ENCODE results near the gene ZNF680. TPM values are rescaled to one million over a fixed set of nuclear protein-coding genes. Genes with fewer than 3 reads are reported as not detected.

Gene ZNF680
- total and polyA plus RNA-seq, 2 of the 4 experiments (the other 2 are of a cell fraction) = 1.5 to 3.9 TPM

- ATAC-seq (ENCODE audit: low read depth) = no peak
- no TSS peak for BruUV-seq (replicated peaks)
Observed at GRCh38 chr7:64498270-64498669, 64.6 kb downstream of the ZNF680 start.

More at GRCh38 chr7:64498270-64498669, 64.6 kb downstream of the ZNF680 start:
- Histone ChIP-seq H3K36me3 (ENCODE audit: control insufficient read depth, insufficient read depth, low read length) (no peaks in the 10 kb centered on the region), H3K56ac (ENCODE audit: extremely low read depth, insufficient read depth, low read length) (no peak overlapping the region), H3K9ac (ENCODE audit: low read depth, low read length) (no peak overlapping the region), H2AK5ac (ENCODE audit: low read depth, low read length) (no peak overlapping the region), H3K4me2 (ENCODE audit: low read depth, low read length) (no peak overlapping the region), H2BK15ac (ENCODE audit: low read depth, low read length) (no peak overlapping the region), H3K27ac (ENCODE audit: insufficient read depth, low read length) (no peak overlapping the region), H3K4me1 (ENCODE audit: control insufficient read depth, insufficient read depth, low read length) (no peaks in the 10 kb centered on the region), H4K20me1 (ENCODE audit: insufficient read depth, low read length) (no peaks in the 10 kb centered on the region), H2AK9ac (replicated peaks; ENCODE audit: low read depth, low read length, poor library complexity) (no peak overlapping the region), H3K18ac (ENCODE audit: low read depth, low read length) (no peak overlapping the region), H2AFZ (replicated peaks; ENCODE audit: low read length, poor library complexity) (no peak overlapping the region), H2BK5ac (ENCODE audit: low read depth, low read length, poor library complexity, severe bottlenecking) (no peak overlapping the region), H2BK20ac (ENCODE audit: low read depth, low read length) (no peak overlapping the region), H3K4ac (ENCODE audit: low read depth, low read length) (no peak overlapping the region), H4K8ac (ENCODE audit: low read depth in 2 of 2, low read length in 2 of 2) (no peak overlapping the region), H3K79me1 (ENCODE audit: low read depth in 1 of 2, low read length in 2 of 2) (no peaks in the 10 kb centered on the region), H3K9me3 (ENCODE audit: control insufficient read depth, insufficient read depth, low read length) (peaks cover 4% of the 10 kb centered on the region), H3K14ac (replicated peaks; ENCODE audit: low read depth, low read length) (no peak overlapping the region), H4K91ac (ENCODE audit: insufficient read depth, low read depth, low read length) (no peak overlapping the region), H4K5ac (ENCODE audit: low read depth, low read length) (no peak overlapping the region), H2BK120ac (ENCODE audit: low read depth, low read length) (no peak overlapping the region), H3K23ac (ENCODE audit: low read depth, low read length) (no peak overlapping the region), H3K4me3 (ENCODE audit: insufficient read depth, low read depth, low read length) (no peak overlapping the region), H3K9me1 (ENCODE audit: insufficient read depth, low read length) (no peaks in the 10 kb centered on the region), H3K27me3 (ENCODE audit: control insufficient read depth, insufficient read depth, low read length) (no peaks in the 10 kb centered on the region)
- no peak for TF ChIP-seq MXI1 (IDR thresholded peaks at IDR 0.05; ENCODE audit: borderline replicate concordance, low read depth, low read length)
- no peak for TF ChIP-seq SMC3 (IDR thresholded peaks at IDR 0.05; ENCODE audit: low read depth, low read length)
- TF ChIP-seq ELK1 (IDR thresholded peaks at IDR 0.05; ENCODE audit: borderline replicate concordance, low read depth, low read length) = no peak
- TF ChIP-seq POLR2A (IDR thresholded peaks at IDR 0.05; ENCODE audit: low read depth, low read length) = no peak
- TF ChIP-seq FOS (IDR thresholded peaks at IDR 0.05; ENCODE audit: low read depth, low read length) = no peak
- TF ChIP-seq RAD21 (IDR thresholded peaks at IDR 0.05; ENCODE audit: low read length) = no peak
- no peak for TF ChIP-seq MAFK (IDR thresholded peaks at IDR 0.05; ENCODE audit: low read depth, low read length)
- no peak for TF ChIP-seq NFE2L2 (IDR thresholded peaks at IDR 0.05; ENCODE audit: low read depth, low read length)
- TF ChIP-seq MAZ (IDR thresholded peaks at IDR 0.05; ENCODE audit: borderline replicate concordance, low read depth, low read length) = no peak
- TF ChIP-seq RFX5 (IDR thresholded peaks at IDR 0.05; ENCODE audit: low read depth, low read length) = no peak
- TF ChIP-seq CEBPB (IDR thresholded peaks at IDR 0.05; ENCODE audit: low read depth, low read length) = no peak
- no peak for TF ChIP-seq CTCF (conservative IDR thresholded peaks at IDR 0.05; ENCODE audit: low read depth, low read length)
- no peak for TF ChIP-seq BHLHE40 (IDR thresholded peaks at IDR 0.05; ENCODE audit: low read depth, low read length)
- no peak for TF ChIP-seq USF2 (IDR thresholded peaks at IDR 0.05; ENCODE audit: low read depth, low read length)
- no peak for TF ChIP-seq CHD1 (IDR thresholded peaks at IDR 0.05; ENCODE audit: low read depth, low read length)
- TF ChIP-seq RCOR1 (IDR thresholded peaks at IDR 0.05; ENCODE audit: insufficient replicate concordance, low read length) = no peak
- in situ Hi-C loops (cut with MboI; ENCODE audit: low sequenced_read_pairs) (no loop called here), intact Hi-C loops (cut with micrococcal nuclease) (no loop called here), dilution Hi-C loops (cut with HindIII; ENCODE audit: low sequenced_read_pairs, unreplicated experiment) (no loop called here)
- no CpG with 5 or more reads among the region's 1 CpG for WGBS, 2 experiments (ENCODE audit: extremely low coverage in 2 of 2, insufficient read length in 1 of 2)
- no peak for DNase-seq
- POLR2A ChIA-PET (ENCODE audit: unreplicated experiment) = no interaction called here
- CTCF ChIA-PET = no interaction called here
